GM13977 (cell line): Measurements from ENCODE around the gene FAM107B.

Experiments
- DNase-seq: peaks from one replicate; pipeline ENCODE4 v3.0.0; 2012; ENCODE audit warnings: low spot score
- CTCF ChIP-seq: IDR thresholded peaks from 2 replicates; pipeline ENCODE4 v1.5.1; 2012; ENCODE audit warnings: mild to moderate bottlenecking, control low read depth; ENCODE audit not compliant: insufficient read depth; ENCODE audit errors: extremely low read depth, missing control alignments
- in situ Hi-C: fragments of 300-500 bp; cut with MboI; formaldehyde crosslinking; loops from one replicate; pipeline ENCODE4 v1.12.0; 2022; ENCODE audit warnings: low sequenced_read_pairs, low pct_unique_long_range_greater_than_20kb, mixed read lengths, inconsistent platforms; ENCODE audit not compliant: unreplicated experiment

Gene FAM107B

GRCh38 chr10:14609178-14609577 lies 165.5 kb downstream of the FAM107B start:
- DNase-seq: no peak
- TF ChIP-seq CTCF: no peak
- in situ Hi-C loops: no loop called here

GRCh38 chr10:14608381-14609001 lies 166.2 kb downstream of the FAM107B start:
- TF ChIP-seq CTCF: no peak
- in situ Hi-C loops: no loop called here
- DNase-seq: no peak

DNA sequence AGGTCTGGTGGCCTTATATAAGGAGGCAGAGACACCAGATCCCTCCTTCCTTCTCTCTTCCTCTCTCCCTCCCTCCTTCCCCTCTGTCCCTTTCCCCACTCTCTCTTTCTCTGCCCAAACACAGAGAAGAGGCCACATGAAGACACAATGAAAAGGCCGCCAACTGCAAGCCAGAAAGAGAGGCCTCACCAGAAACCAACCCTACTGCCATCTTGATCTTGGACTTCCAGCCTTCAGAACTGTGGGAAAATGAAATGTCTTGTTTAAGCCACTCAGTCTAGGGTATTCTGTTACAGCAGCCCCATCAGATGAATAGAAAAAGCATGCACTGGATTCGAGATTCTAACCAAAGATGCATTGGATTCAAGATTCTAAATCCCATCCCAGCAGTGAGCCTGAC lies 168.1 kb downstream of the FAM107B start:
- in situ Hi-C loops: no loop called here

DNA sequence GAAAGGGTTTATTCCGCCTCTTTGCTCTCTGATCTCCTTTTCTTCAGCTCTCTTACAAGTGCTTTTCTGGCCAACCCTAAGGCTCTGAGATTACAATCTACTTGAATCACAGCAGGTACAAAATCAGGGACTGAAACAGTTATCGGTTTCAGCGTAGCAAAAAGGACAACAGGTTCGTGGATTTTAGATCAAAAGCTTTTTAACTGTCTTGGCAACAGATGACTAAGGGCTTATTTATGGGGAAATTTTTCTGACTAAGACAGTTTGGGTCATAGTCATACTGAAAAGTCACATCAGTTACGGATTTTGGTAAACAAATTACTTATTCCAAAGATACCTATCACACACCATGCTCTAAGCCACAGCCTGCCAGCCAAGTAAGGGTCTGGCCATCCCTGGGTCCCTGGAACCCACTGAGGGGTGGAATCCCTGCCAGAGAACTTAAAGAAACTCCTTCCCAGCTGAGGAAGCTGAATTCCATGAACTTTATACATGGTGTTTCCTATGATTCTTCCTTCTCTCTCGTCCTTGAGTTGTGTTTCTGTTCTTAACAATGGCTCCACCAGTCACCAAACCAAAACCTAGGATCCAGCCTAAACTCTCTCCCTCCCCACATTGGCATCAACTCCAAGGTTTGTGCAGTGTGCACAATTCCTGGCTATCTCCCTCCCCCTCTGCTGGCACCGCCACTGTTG lies 169.3 kb downstream of the FAM107B start:
- DNase-seq: peak; percentile 74
- in situ Hi-C loops: no loop called here
- TF ChIP-seq CTCF: no peak

More for the DNA sequence above, 168.1 kb downstream of the FAM107B start:
- no peak for DNase-seq
- TF ChIP-seq CTCF: no peak

GRCh38 chr10:14604181-14605142 lies 170.2 kb downstream of the FAM107B start:
- in situ Hi-C loops: no loop called here
- no peak for TF ChIP-seq CTCF
- DNase-seq: peak; percentile 87

GRCh38 chr10:14603534-14604102 lies 171.1 kb downstream of the FAM107B start:
- no peak for DNase-seq
- in situ Hi-C loops: no loop called here

More at GRCh38 chr10:14603534-14604102, 171.1 kb downstream of the FAM107B start:
- no peak for TF ChIP-seq CTCF
